Esophagus muscularis mucosa (tissue), 4 donors: ENCODE measurements around the gene KRT12. TPM values are rescaled to one million over a fixed set of nuclear protein-coding genes. Genes with fewer than 3 reads are reported as not detected.

Experiments used
- DNase-seq: peaks from one replicate; pipeline ENCODE4 v3.0.0-alpha.2; 2017; ENCODE audit errors: extremely low spot score
- H3K27ac ChIP-seq, 4 donors: fragments of 200-600 bp; sonication (generic); replicated peaks in 1 of 4; 1 replicate in 3 of 4; 2 replicates in 1 of 4; pipeline ENCODE4 v1.5.1; 2016 to 2019; ENCODE audit warnings: mild to moderate bottlenecking in 1 of 4
- H3K27me3 ChIP-seq, 4 donors: fragments of 200-600 bp; sonication (generic); one replicate each; pipeline versions ENCODE4 v1.5.1 to v1.6.0; 2016 to 2019
- H3K36me3 ChIP-seq, 4 donors: fragments of 200-600 bp; sonication (generic); one replicate each; pipeline ENCODE4 v1.5.1; 2016 to 2019
- H3K4me1 ChIP-seq, 4 donors: fragments of 200-600 bp; sonication (generic); one replicate each; pipeline ENCODE4 v1.5.1; 2016 to 2019
- H3K4me3 ChIP-seq, 4 donors: fragments of 200-600 bp; sonication (generic); 1 replicate in 2 of 4; 2 replicates in 2 of 4; pipeline ENCODE4 v1.5.1; 2016 to 2019; ENCODE audit warnings: mild to moderate bottlenecking in 4 of 4, moderate library complexity in 1 of 4
- H3K9me3 ChIP-seq, 4 donors: fragments of 200-600 bp; sonication (generic); 1 replicate in 3 of 4; 2 replicates in 1 of 4; pipeline ENCODE4 v1.5.1; 2016 to 2019
- CTCF ChIP-seq, 3 experiments: fragments of 200-600 bp in 2 of 3; fragments of 450-650 bp in 1 of 3; sonication (generic) in 2 of 3; IDR thresholded peaks; one replicate each; pipeline ENCODE4 v1.5.1; 2017 to 2019; ENCODE audit warnings: antibody characterized with exemption in 3 of 3, mild to moderate bottlenecking in 2 of 3, moderate library complexity in 1 of 3
- EP300 ChIP-seq: sonication (generic); formaldehyde crosslinking; IDR thresholded peaks from one replicate; pipeline ENCODE4 v1.6.1; 2017; ENCODE audit warnings: antibody characterized with exemption
- POLR2A ChIP-seq: fragments of 450-650 bp; IDR thresholded peaks from one replicate; pipeline ENCODE4 v1.6.1; 2017; ENCODE audit warnings: antibody characterized with exemption, moderate library complexity, mild to moderate bottlenecking, low read depth
- POLR2AphosphoS5 ChIP-seq, 2 donors: sonication (generic); formaldehyde crosslinking; IDR thresholded peaks; one replicate each; pipeline ENCODE4 v1.6.1; 2017; ENCODE audit warnings: antibody characterized with exemption in 2 of 2
- WGBS: methylation state at CpG from one replicate; pipeline ENCODE4 v1.1.5; 2018; 5-methylcytosine and 5-hydroxymethylcytosine counted together
- intact Hi-C: fragments of 100-400 bp; cut with DNase I; formaldehyde crosslinking; loops from one replicate; pipeline ENCODE4 v1.15.1; 2023
- total RNA-seq, 4 donors: library from RNA; depleted of rRNA; stranded (reverse); fragments of >200 nt; gene quantifications; one replicate each; pipeline versions ENCODE4 v1.1.0 to v1.2.1, GENCODE V29; 2016

The KRT12 gene
- total RNA-seq, 4 donors from 2014 or later = not detected

- 88% methylated on average over 3 of the region's 3 CpGs for WGBS
- no peak for DNase-seq
- Histone ChIP-seq H3K9me3 (no peaks in the 10 kb centered on the region), H3K4me3 (no peak overlapping the region), H3K27me3 (no peaks in the 10 kb centered on the region), H3K27ac (no peak overlapping the region), H3K4me1 (peaks cover 0 to 8% (median 0%) of the 10 kb centered on the region in 4 donors), H3K36me3 (no peaks in the 10 kb centered on the region)
- no peak for TF ChIP-seq POLR2AphosphoS5 (IDR thresholded peaks at IDR 0.05)
- no peak for TF ChIP-seq CTCF (IDR thresholded peaks at IDR 0.05)
- TF ChIP-seq POLR2A = no peak
- TF ChIP-seq EP300 = no peak
- intact Hi-C loops = no loop called here
Measured at GRCh38 chr17:40850293-40850972, 16.6 kb downstream of the KRT12 start.

- H3K27ac ChIP-seq = no peak overlapping the region
- no peaks in the 10 kb centered on the region for H3K36me3 ChIP-seq
- 93% methylated on average over 4 of the region's 4 CpGs for WGBS
- TF ChIP-seq POLR2A = no peak
- TF ChIP-seq POLR2AphosphoS5 (IDR thresholded peaks at IDR 0.05) = no peak
- TF ChIP-seq CTCF (IDR thresholded peaks at IDR 0.05) = no peak
- TF ChIP-seq EP300 = no peak
- intact Hi-C loops = no loop called here
- H3K9me3 ChIP-seq = no peaks in the 10 kb centered on the region
- no peaks in the 10 kb centered on the region for H3K27me3 ChIP-seq
- no peak for DNase-seq
- peaks cover 0 to 7% (median 0%) of the 10 kb centered on the region in 4 donors for H3K4me1 ChIP-seq
- H3K4me3 ChIP-seq = no peak overlapping the region
Measured at GRCh38 chr17:40849723-40850122, 17.3 kb downstream of the KRT12 start.

- Histone ChIP-seq H3K27ac (no peak overlapping the region), H3K9me3 (no peaks in the 10 kb centered on the region), H3K36me3 (no peaks in the 10 kb centered on the region), H3K4me1 (no peaks in the 10 kb centered on the region), H3K27me3 (no peaks in the 10 kb centered on the region), H3K4me3 (no peak overlapping the region)
- 84% methylated on average over 1 of the region's 1 CpG for WGBS
- no peak for DNase-seq
- no peak for TF ChIP-seq POLR2AphosphoS5 (IDR thresholded peaks at IDR 0.05)
- no peak for TF ChIP-seq EP300
- no peak for TF ChIP-seq CTCF (IDR thresholded peaks at IDR 0.05)
- no peak for TF ChIP-seq POLR2A
- intact Hi-C loops = no loop called here
Measured at GRCh38 chr17:40848583-40849235, 18.3 kb downstream of the KRT12 start.

GRCh38 chr17:40846515-40847144 lies 20.4 kb downstream of the KRT12 start:
- no peaks in the 10 kb centered on the region for H3K9me3 ChIP-seq
- TF ChIP-seq POLR2AphosphoS5 (IDR thresholded peaks at IDR 0.05) = no peak
- H3K36me3 ChIP-seq = no peaks in the 10 kb centered on the region
- intact Hi-C loops = no loop called here
- no peak for DNase-seq
- H3K4me1 ChIP-seq = no peaks in the 10 kb centered on the region
- H3K4me3 ChIP-seq = no peak overlapping the region
- no peaks in the 10 kb centered on the region for H3K27me3 ChIP-seq
- WGBS = 72% methylated on average over 1 of the region's 1 CpG
- H3K27ac ChIP-seq = no peak overlapping the region

GRCh38 chr17:40844671-40845107 lies 22.3 kb downstream of the KRT12 start:
- no peak for DNase-seq
- H3K4me3 ChIP-seq = no peak overlapping the region
- TF ChIP-seq EP300 (no peak), POLR2A (no peak), POLR2AphosphoS5 (IDR thresholded peaks at IDR 0.05) (no peak), CTCF (IDR thresholded peaks at IDR 0.05) (no peak)
- no peaks in the 10 kb centered on the region for H3K4me1 ChIP-seq
- intact Hi-C loops = no loop called here
- no peak overlapping the region for H3K27ac ChIP-seq
- H3K36me3 ChIP-seq = no peaks in the 10 kb centered on the region
- no peaks in the 10 kb centered on the region for H3K9me3 ChIP-seq
- H3K27me3 ChIP-seq = no peaks in the 10 kb centered on the region
- WGBS = 88% methylated on average over 4 of the region's 4 CpGs
